Endothelial cell of umbilical vein (primary cell): ENCODE measurements around the gene CD247. TPM values are rescaled to one million over a fixed set of nuclear protein-coding genes. Genes with fewer than 3 reads are reported as not detected.

Source experiments
- BruUV-seq: library from RNA; stranded (reverse); fragments of 400-500 nt; replicated peaks from 2 replicates; lab custom pipeline; 2021; lab: Mats Ljungman, UMichigan
- CTCF ChIA-PET: fragments of 300-600, 350-600 bp; sonication (Branson Sonifier 250); formaldehyde crosslinking; loops from one replicate; lab custom pipeline; 2021; ENCODE audit warnings: antibody characterized with exemption, inconsistent platforms; lab: Charles Lee
- POLR2A ChIA-PET: fragments of 300-600, 350-600 bp; sonication (Branson Sonifier 250); formaldehyde crosslinking; loops from one replicate; lab custom pipeline; 2021; ENCODE audit warnings: antibody characterized with exemption, inconsistent platforms; lab: Charles Lee
- DNase-seq: peaks from one replicate; pipeline ENCODE4 v3.0.0-alpha.2; 2011; ENCODE audit warnings: low read depth, low spot score
- FAIRE-seq: peaks from 2 replicates; lab custom pipeline; 2011; peaks lifted over from hg19 to GRCh38; lab: Jason Lieb, UNC
- H2AFZ ChIP-seq: 2 replicates; pipeline ENCODE4 v1.6.0; 2012; ENCODE audit warnings: low read depth, low read length, control low read depth, inconsistent platforms
- H3K27ac ChIP-seq: 2 replicates; pipeline ENCODE4 v1.5.1; 2011; ENCODE audit warnings: low read depth, mild to moderate bottlenecking, control low read depth, low read length, moderate library complexity; ENCODE audit not compliant: insufficient read depth
- H3K27me3 ChIP-seq, 2 experiments: 2 replicates each; pipeline versions ENCODE4 v1.6.0 to v1.6.1; 2011; ENCODE audit warnings: low read length in 2 of 2, mixed read lengths in 1 of 2; ENCODE audit not compliant: control insufficient read depth in 2 of 2, insufficient read depth in 2 of 2
- H3K36me3 ChIP-seq, 2 experiments: 2 replicates in 1 of 2; 3 replicates in 1 of 2; pipeline ENCODE4 v1.5.1; 2011; ENCODE audit warnings: low read length in 2 of 2, mild to moderate bottlenecking in 1 of 2, moderate library complexity in 1 of 2; ENCODE audit not compliant: control insufficient read depth in 2 of 2, insufficient read depth in 2 of 2; ENCODE audit errors: extremely low read depth in 1 of 2
- H3K4me1 ChIP-seq: 3 replicates; pipeline ENCODE4 v1.5.1; 2011; ENCODE audit warnings: mild to moderate bottlenecking, low read length; ENCODE audit not compliant: control insufficient read depth, insufficient read depth; ENCODE audit errors: extremely low read depth
- H3K4me2 ChIP-seq: 2 replicates; pipeline ENCODE4 v1.6.1; 2011; ENCODE audit warnings: low read length, control low read depth, mixed read lengths; ENCODE audit not compliant: insufficient read depth
- H3K4me3 ChIP-seq, 3 experiments: fragments of 200-600 bp in 1 of 3; sonication (generic), shearing (Covaris generic) in 1 of 3; replicated peaks in 1 of 3; 2 replicates each; pipeline ENCODE4 v1.5.1; 2011 to 2016; ENCODE audit warnings: control low read depth in 3 of 3, low read length in 3 of 3, mild to moderate bottlenecking in 2 of 3, inconsistent platforms in 1 of 3, low read depth in 1 of 3, moderate library complexity in 1 of 3; ENCODE audit not compliant: insufficient read depth in 1 of 3
- H3K79me2 ChIP-seq: 2 replicates; pipeline ENCODE4 v1.6.0; 2012; ENCODE audit warnings: low read length, inconsistent platforms; ENCODE audit not compliant: control insufficient read depth, insufficient read depth
- H3K9ac ChIP-seq: replicated peaks from 2 replicates; pipeline ENCODE3; 2011; ENCODE audit warnings: low read length, control low read depth; ENCODE audit not compliant: insufficient read depth; ENCODE audit errors: extremely low read depth
- H3K9me1 ChIP-seq: replicated peaks from 3 replicates; pipeline ENCODE4 v1.6.0; 2011; ENCODE audit warnings: mild to moderate bottlenecking, low read length; ENCODE audit not compliant: control insufficient read depth, insufficient read depth; ENCODE audit errors: extremely low read depth
- H3K9me3 ChIP-seq: replicated peaks from 2 replicates; pipeline ENCODE4 v1.5.1; 2012; ENCODE audit warnings: low read length, inconsistent platforms; ENCODE audit not compliant: control insufficient read depth, insufficient read depth
- H4K20me1 ChIP-seq: replicated peaks from 2 replicates; pipeline ENCODE3; 2011; ENCODE audit warnings: mild to moderate bottlenecking, low read length; ENCODE audit not compliant: control insufficient read depth, insufficient read depth; ENCODE audit errors: extremely low read depth
- CTCF ChIP-seq, 2 donors: IDR thresholded peaks; 1 replicate in 1 of 2; 2 replicates in 1 of 2; pipeline ENCODE4 v1.5.1; 2011; ENCODE audit warnings: low read length in 2 of 2, mild to moderate bottlenecking in 2 of 2, moderate library complexity in 2 of 2, control low read depth in 1 of 2, inconsistent platforms in 1 of 2, low read depth in 1 of 2; ENCODE audit not compliant: insufficient read depth in 1 of 2; ENCODE audit errors: extremely low read depth in 1 of 2
- EZH2 ChIP-seq: IDR thresholded peaks from 2 replicates; pipeline ENCODE4 v1.6.1; 2012; ENCODE audit warnings: borderline replicate concordance, low read depth, mild to moderate bottlenecking, moderate library complexity, low read length, inconsistent platforms; ENCODE audit not compliant: severe bottlenecking
- FOS ChIP-seq: IDR thresholded peaks from 2 replicates; pipeline ENCODE4 v1.6.1; 2011; ENCODE audit warnings: mild to moderate bottlenecking, low read length, moderate library complexity, borderline replicate concordance; ENCODE audit not compliant: insufficient read depth
- GATA2 ChIP-seq: IDR thresholded peaks from 2 replicates; pipeline ENCODE4 v1.7.0; 2011; ENCODE audit warnings: low read depth, mild to moderate bottlenecking, moderate library complexity, mixed read lengths, low read length; ENCODE audit not compliant: insufficient read length, insufficient read depth
- JUN ChIP-seq: IDR thresholded peaks from 2 replicates; pipeline ENCODE4 v1.6.1; 2011; ENCODE audit warnings: borderline replicate concordance, low read depth; ENCODE audit not compliant: insufficient read length, insufficient read depth
- MAX ChIP-seq: IDR thresholded peaks from 2 replicates; pipeline ENCODE4 v1.6.1; 2011; ENCODE audit not compliant: insufficient read depth, insufficient read length
- MYC ChIP-seq: IDR thresholded peaks from one replicate; pipeline ENCODE4 v1.6.1; 2011; ENCODE audit warnings: mild to moderate bottlenecking, low read depth, low read length
- POLR2A ChIP-seq: IDR thresholded peaks from 2 replicates; pipeline ENCODE4 v1.6.1; 2012; ENCODE audit warnings: low read depth, mild to moderate bottlenecking, control low read depth, low read length
- POLR2AphosphoS5 ChIP-seq: IDR thresholded peaks from 2 replicates; pipeline ENCODE4 v1.6.1; 2012; ENCODE audit warnings: low read depth, mild to moderate bottlenecking, control low read depth, low read length, moderate library complexity; ENCODE audit not compliant: insufficient read depth
- dilution Hi-C: fragments of 300-500 bp; cut with MboI; formaldehyde crosslinking; loops from one replicate; pipeline ENCODE4 v1.15.0; 2019; ENCODE audit warnings: low sequenced_read_pairs; ENCODE audit not compliant: extremely low pct_ligation_motif_present
- intact Hi-C: fragments of 100-400 bp; cut with micrococcal nuclease; formaldehyde crosslinking; loops from one replicate; pipeline ENCODE4 v1.10.0; 2022
- polyA plus RNA-seq, 4 experiments: library from polyadenylated mRNA; depleted of rRNA in 3 of 4; stranded (reverse) in 3 of 4; unstranded in 1 of 4; fragments of >200 nt; gene quantifications; 2 replicates each; pipeline versions ENCODE4 v1.2.1 to v1.2.3, GENCODE V29; 2011 to 2012; ENCODE audit warnings: missing spikeins in 1 of 4
- total RNA-seq: library from RNA; stranded (reverse); gene quantifications from 2 replicates; pipeline ENCODE4 v1.2.3, GENCODE V29; 2021

Gene CD247
- total and polyA plus RNA-seq, 2 donors (not counting 3 experiments of a cell fraction or from before 2014, with no cell fraction given): not detected

GRCh38 chr1:167433884-167434283 is 84.4 kb downstream of the CD247 start:
- FAIRE-seq: no peak
- H3K9me1 ChIP-seq: no peaks in the 10 kb centered on the region
- dilution Hi-C loops (no loop called here), intact Hi-C loops (no loop called here)
- H2AFZ ChIP-seq: no peak overlapping the region
- H3K79me2 ChIP-seq: no peaks in the 10 kb centered on the region
- no peaks in the 10 kb centered on the region for H3K36me3 ChIP-seq
- POLR2A ChIA-PET: no interaction called here
- BruUV-seq: no TSS peak
- H3K9ac ChIP-seq: no peak overlapping the region
- H4K20me1 ChIP-seq: no peaks in the 10 kb centered on the region
- H3K4me2 ChIP-seq: no peak overlapping the region
- DNase-seq: no peak
- H3K27ac ChIP-seq: no peak overlapping the region
- no peak for TF ChIP-seq GATA2
- TF ChIP-seq POLR2A: no peak
- TF ChIP-seq MYC: no peak
- no peak for TF ChIP-seq FOS
- no peak for TF ChIP-seq EZH2
- TF ChIP-seq POLR2AphosphoS5: no peak
- TF ChIP-seq MAX: no peak
- no peak for TF ChIP-seq JUN
- no peak for TF ChIP-seq CTCF (IDR thresholded peaks at IDR 0.05; ENCODE audit: extremely low read depth in 1 of 2, insufficient read depth in 1 of 2, low read depth in 1 of 2, low read length in 2 of 2)
- no peaks in the 10 kb centered on the region for H3K9me3 ChIP-seq
- no peak overlapping the region for H3K4me3 ChIP-seq
- H3K4me1 ChIP-seq: no peaks in the 10 kb centered on the region
- no peaks in the 10 kb centered on the region for H3K27me3 ChIP-seq
- CTCF ChIA-PET: interaction anchor here (3.1 kb wide), 1 partner anchor 166 kb away, joined by 12 read pairs; no protein-coding TSS in a partner anchor
